Cortex of kidney (tissue), 1 donor: Measurements from ENCODE around the gene ATP6V1A.
"Not testable (repeated sequence)": the region's sequence is repeated elsewhere in the genome, so short reads cannot be mapped to it uniquely, and the experiment has no call there.

Experiments used
- DNase-seq: peaks from one replicate; lab custom pipeline; 2025; lab: John Stamatoyannopoulos, UW

The ATP6V1A gene

GRCh38 chr3:113828600-113828999, 81.8 kb downstream of the ATP6V1A start:
- no peak for DNase-seq

GRCh38 chr3:113829576-113830354, 82.9 kb downstream of the ATP6V1A start:
- DNase-seq: no peak

GRCh38 chr3:113831103-113831355, 84.2 kb downstream of the ATP6V1A start:
- DNase-seq: no peak

- DNase-seq: no peak
Observed at GRCh38 chr3:113832477-113833164, 85.8 kb downstream of the ATP6V1A start.

GRCh38 chr3:113834983-113835382, 88.1 kb downstream of the ATP6V1A start:
- DNase-seq: no peak

GRCh38 chr3:113838631-113839209, 91.9 kb downstream of the ATP6V1A start, which contains the start of gene GRAMD1C:
Gene GRAMD1C (plus strand): TSS chr3:113838788. CDS start chr3:113838910, 122 bp downstream.
- DNase-seq: no peak

- DNase-seq: no peak
Observed at GRCh38 chr3:113839551-113839950, 92.7 kb downstream of the ATP6V1A start.

- no peak for DNase-seq
Observed at GRCh38 chr3:113844622-113845222, 97.9 kb downstream of the ATP6V1A start.

GRCh38 chr3:113847247-113847646, 100.4 kb downstream of the ATP6V1A start:
- DNase-seq: no peak

- no peak for DNase-seq
Observed at GRCh38 chr3:113847664-113848461, 101.0 kb downstream of the ATP6V1A start.

GRCh38 chr3:113849071-113849470, 102.2 kb downstream of the ATP6V1A start:
- not testable (repeated sequence) for DNase-seq

GRCh38 chr3:113849841-113850240, 103.0 kb downstream of the ATP6V1A start:
- DNase-seq: not testable (repeated sequence)

GRCh38 chr3:113850391-113850790, 103.6 kb downstream of the ATP6V1A start:
- not testable (repeated sequence) for DNase-seq

- DNase-seq: no peak
Observed at GRCh38 chr3:113852506-113852905, 105.7 kb downstream of the ATP6V1A start.
